HG02610 (cell line): Measurements from ENCODE around the gene PAPSS1.
A peak's percentile ranks its signal among the peaks of the same experiment; 100 is the strongest.
"Not testable (repeated sequence)": the region's sequence is repeated elsewhere in the genome, so short reads cannot be mapped to it uniquely, and the experiment has no call there.

ENCODE experiments used
- ATAC-seq: cut with Tn5 transposase; IDR thresholded peaks from one replicate; pipeline ENCODE4 v1.9.1; 2021; ENCODE audit warnings: mild to moderate bottlenecking, moderate library complexity; ENCODE audit not compliant: unreplicated experiment

PAPSS1 gene

DNA sequence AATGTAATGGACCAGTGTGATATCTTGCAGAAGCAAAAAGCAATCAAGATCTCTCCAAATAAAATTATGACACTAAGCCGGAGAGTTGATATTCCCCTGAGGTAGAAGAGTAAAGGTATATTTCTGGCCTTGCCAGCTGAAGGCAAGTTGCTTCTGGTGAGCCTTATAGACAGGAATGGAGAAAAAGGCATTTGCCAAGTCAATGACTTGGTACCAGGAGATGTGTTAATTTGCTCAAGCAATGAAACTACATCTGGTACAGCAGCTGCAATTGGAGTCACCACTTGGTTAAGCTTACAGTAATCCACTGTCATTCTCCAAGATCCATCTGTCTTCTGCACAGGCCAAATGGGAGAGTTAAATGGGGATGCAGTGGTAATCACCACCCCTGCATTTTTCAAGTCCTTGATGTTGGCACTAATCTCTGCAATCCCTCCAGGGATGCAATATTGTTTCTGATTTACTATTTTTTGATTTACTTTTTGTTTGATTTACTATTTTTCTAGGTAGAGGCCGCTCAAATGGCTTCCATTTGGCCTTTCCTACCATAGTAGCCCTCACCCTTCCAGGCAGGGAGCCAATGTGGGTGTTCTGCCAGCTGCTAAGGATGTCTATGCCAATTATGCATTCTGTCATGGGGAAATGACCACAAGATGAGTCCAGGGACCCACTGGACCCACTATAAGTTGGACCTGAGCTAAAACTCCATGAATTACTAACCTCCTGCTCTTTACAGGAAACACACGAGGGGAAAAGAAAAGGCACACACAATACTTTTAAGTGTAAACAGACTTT, 6.3 kb upstream of the PAPSS1 start:
- ATAC-seq = not testable (repeated sequence)

DNA sequence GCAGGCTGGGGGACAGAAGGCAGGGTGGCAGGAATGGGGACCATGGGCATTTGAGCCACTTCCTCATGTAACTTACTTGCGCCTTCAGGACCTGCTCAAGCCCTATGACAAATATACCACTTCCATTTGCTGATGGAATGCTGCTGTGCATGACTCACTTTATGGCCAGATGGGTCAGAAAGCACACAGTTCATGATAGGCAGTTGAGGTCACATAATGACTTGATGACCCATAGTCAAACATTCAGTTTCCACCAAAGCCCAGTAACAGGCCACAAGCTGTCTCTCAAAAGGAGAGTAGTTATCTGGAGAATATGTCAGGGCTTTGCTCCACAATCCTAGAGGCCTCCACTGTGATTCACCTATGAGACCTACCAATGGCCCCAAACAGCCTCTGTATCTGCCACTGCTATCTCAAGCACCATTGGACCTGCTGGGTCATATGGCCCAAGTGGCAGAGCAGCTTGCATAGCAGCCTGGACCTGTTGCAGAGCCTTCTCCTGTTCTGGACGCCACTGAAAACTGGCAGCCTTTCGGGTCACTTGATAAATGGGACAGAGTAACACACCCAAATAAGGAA, 5.3 kb upstream of the PAPSS1 start:
- ATAC-seq = no peak

DNA sequence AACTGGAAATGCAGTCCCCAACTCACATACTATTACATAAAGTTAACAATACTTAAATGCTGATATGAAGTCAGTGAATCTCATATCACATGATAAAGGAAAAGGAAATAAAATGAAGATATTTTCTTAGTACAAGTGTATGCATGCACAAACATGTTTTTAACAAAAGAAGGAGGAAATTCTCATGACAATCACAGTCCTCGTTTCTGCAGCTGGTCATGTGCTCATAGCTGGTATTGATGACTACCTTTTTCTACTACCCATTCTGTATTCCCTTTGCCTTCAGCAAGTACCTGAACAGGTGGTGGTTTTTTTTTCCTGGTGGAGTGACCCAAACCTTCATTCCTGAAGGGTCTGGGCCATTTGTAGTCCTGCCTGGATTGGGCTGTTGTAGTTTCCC, 3.3 kb upstream of the PAPSS1 start:
- ATAC-seq = not testable (repeated sequence)

DNA sequence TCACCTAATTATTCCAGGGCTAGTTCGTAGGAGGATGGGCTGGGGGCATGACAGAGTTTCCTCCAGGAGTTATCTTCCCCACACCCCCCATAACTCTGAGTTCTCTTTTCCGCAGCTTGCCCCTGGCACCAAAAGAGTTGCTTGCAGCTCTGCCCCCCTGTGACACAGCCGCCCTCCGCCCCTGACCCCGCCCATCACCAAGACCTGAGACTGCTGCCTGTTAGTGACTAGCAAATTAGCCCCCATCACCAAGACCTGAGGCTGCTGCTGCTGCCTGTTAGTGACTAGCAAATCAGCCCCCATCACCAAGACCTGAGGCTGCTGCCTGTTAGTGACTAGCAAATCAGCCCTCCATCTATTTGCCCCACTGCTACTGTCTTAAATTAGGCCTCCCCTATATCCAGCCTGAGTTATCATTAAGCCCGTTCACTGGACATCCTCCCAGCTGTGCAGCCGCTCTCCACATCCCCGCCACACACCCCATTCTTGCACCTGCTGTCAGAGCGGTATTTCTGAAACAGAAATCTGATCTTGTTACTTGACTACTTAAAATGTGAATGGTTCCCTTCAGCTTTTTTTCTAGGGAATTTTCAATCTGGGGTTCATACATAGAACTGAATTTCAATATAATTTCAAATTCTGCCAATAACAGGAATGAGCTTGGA, 1.5 kb upstream of the PAPSS1 start:
- no peak for ATAC-seq

DNA sequence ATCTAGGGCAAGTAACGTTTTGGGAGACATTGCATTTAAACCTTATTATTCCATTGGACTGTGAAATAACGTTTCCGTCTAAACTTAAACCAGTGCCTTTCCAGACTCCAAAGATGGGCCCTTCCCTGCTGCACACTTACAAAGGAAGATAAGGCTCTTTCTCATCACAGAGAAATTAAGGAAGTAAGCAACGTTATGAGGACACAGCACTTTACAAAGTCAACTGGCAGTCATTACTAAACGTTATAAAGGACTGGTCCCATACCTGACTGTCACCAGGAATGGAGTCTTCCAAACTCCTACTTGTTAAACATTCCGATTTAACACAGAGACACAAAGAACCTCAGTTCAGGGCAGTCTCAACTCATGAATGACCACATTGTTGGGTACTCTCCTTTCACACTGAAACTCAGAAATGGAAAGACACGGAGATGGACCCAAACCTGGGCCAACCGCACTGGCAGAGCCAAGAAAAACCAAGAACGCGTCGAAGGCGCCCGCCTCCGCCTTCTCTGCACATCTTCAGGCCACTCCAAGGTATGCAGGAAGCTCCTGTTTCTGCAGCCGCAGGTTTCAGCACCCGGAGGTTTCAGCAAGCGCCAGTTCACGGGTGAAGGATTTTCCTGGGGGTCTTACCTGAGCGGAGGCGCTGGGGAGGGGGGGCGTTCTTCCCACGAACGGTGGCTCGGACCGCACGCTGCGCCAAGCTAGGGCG, 670 bp downstream of the PAPSS1 start:
- ATAC-seq = peak; percentile 4

DNA sequence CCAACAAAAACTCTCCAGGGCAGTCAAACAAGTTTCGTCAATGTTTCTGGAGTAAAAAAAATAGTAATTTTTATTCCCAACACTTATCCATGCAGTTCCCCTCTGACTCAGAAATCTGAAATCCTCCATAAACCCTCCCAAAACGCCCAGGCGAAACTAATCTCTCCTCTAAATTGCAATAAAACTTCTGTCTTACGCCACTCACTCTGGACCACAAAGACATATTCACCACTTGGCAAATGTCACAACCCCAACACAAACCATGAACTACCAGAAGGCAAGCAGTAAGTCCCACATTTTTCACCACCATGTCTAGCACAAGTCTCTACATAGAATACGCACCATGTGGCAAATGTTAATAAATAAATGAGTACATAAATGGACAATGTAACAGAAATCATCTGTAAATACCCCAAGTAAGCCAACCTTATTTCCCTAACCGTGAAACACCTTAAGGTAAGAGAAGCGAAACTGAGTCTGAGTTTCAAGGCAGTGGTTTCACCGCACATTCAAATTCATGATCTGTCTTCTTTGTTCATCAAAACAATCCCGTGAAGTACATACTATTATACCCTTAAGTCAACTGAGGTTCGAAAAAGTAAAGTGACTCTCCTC, 1.6 kb downstream of the PAPSS1 start:
- ATAC-seq = peak; percentile 13

DNA sequence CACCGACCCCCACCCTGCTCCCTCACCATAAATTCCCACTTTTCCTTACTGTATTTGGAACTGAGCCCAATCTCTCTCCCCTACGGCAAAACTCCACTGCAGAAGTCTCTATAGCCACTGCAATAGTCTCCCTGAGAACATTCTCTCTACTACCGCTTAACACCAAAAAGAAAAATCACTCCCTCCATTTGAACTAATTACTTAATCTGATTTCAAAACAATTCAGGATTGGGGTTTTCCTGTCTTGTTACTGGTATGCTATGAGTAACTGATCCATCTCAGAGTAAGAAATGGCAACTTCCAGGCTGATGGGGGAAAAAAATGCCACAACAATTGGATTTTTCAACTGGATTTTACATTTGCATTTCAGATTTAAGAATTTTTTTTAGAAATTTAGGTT, 5.8 kb downstream of the PAPSS1 start:
- ATAC-seq = no peak

DNA sequence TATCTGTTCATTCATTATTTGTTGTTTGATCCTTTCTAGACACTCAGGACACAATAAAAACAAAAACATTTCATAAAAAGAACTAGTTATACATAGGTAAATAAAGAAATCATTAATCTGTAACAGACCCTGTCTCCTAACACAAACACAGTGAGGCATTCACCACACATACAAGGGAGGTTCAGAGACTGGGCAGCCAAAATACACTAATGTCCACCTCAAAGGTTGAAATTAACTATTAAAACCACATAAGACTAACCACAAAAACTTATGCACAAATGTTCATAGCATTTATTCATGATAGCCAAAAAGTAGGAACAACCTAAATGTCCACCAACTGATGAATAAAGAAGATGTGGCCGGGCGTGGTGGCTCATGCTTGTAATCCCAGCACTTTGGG, 7.8 kb downstream of the PAPSS1 start:
- ATAC-seq = no peak

DNA sequence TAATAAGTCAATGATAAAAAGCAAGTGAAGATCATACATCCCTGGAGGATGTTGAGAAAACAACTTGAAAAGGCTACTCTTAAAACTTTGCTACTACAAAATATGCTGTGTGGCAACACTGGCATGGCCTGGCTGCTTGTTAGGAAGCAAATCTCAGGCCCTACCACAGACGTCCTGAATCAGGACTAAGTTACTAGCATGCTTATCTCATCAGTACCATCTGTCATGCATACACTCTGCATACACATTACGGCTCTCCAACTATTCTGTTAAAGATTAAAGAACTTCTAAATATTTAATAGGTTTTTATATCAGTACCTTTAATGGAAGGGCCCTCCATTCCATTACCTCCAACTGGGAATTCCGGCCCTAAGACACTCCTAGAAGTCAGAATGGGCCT, 8.2 kb downstream of the PAPSS1 start:
- ATAC-seq = no peak

DNA sequence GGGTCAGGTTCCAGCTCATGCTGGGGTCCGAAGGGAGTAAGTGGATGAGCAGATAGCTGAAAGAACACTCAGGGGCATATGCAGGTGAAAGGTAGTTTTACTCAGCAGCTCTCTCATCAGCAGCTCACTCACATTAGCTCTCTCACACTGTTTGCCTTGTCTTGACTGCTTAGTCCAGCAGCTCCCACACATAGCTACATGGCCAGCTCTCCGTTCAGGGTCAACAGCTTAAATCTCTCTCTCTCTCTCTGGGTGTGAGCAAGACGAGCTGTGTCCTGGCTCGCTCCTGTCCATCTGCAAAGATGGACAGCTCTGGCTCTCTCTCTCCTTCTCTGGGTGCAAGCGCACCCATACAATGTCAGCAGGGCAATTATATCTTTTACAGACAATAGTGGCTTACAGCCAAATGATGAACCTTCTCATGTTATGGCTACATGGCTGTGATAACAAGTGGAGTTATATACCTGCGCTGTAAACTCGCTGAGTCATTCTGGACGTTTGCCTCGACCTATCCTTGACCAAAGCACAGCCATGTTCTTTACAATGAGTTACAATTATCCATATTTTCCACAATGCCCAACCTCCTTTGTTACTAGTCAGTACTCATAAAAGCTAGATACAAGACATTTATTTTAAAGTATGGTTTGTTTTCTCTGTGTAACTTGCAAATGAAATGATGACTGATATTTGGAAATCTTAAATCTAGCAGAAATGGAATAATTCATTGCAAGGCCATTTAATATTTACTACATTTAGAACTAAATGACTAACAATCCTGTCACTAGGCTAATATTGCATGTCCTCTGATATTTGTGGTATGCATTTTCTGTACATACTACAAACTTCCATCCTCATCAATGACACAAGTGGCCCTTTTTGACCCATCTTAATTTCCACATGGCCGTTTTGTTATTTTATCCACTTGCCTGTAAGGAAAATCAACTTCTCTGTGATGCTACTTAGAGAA, 9.3 kb downstream of the PAPSS1 start:
- peak; percentile 8 for ATAC-seq

DNA sequence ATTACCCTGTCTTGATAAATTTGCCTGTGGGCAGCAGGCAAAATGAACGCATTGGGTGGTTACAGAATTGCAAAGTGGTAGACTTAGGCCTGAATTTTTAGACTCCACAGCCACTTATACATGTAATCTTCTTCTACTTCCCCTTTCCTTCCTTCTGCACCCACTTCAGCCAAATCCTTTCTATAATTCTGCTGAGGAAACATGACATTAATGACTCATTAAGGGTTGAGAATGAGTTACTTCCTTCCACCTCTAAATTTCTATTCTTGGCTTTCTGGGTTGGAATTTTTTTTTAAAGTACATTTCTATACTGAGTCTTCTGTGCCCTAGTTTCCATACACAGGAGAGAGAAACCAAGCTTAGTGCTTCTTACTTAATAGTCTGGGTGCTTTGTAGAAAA, 10.1 kb downstream of the PAPSS1 start:
- peak; percentile 65 for ATAC-seq

DNA sequence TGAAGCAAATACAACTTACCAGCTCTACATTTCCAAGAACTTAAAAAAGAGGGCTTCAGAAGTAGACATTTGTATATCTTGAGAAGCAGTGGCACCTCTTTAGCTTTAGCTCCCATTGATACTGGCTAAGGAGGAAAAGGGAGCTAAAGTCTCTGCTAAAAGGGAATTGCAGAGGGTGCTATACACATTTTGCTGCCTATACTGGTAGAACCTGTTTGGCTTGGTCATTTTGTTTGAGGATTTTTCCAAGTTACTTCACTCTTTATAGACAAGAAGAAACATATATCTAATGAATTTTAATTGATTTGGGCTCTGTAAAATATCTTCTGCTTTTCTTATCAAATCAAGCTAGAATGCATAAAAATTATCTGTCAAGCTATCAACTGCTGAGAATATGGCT, 11.8 kb downstream of the PAPSS1 start:
- no peak for ATAC-seq

DNA sequence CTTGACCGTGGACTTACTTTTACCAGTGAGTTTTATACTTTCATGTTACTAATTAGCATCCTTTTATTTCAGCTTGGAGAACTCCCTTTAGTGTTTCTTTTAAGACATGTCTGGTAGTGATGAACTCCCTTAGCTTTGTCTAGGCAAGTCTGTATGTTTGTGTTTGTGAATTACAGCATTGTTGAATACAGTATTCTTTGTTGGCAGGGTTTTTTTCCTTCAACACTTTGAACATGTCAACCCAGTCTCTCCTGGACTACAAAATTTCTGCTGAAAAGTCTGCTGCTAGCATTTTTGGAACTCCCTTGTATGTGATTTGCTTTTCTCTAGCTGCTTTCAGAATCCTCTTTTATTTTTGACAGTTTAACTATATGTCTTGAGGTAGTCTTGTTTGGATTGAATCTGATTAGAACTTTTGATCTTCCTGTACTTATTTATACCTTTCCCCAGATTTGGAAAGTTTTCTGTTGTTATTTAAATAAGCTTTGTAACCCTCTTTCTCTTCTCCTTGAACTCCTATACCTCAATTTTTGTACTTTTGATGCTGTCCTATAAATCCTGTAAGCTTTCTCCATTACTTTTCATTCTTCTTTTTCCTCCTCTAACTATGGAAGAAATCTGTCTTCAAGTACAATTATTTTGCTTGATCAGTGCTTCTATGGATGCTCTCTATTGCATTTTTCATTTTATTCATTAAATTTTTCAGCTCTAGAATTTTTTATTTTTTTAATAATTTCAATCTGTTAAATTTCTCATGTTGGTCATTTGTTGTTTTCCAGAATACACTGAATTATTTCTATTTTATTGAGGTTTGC, 14.1 kb downstream of the PAPSS1 start:
- no peak for ATAC-seq

DNA sequence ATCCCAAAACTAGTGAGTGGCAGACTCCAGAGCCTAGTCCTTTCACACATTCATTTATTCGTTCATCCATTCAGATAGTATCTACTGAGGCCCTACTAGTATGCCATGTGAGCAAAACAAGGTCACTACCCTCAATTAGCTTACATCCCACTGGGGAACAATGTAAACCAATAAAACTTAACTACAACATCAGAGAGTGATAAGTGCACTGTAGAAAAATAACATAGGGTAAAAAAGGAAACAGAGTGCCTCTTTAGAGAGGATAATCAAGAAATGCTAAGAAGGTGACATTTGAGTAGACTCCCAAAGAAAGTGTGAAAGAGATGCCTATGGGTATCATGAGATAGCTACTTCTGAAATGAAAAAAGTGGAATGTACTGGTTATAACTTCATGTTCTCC, 18.5 kb downstream of the PAPSS1 start:
- ATAC-seq = no peak

DNA sequence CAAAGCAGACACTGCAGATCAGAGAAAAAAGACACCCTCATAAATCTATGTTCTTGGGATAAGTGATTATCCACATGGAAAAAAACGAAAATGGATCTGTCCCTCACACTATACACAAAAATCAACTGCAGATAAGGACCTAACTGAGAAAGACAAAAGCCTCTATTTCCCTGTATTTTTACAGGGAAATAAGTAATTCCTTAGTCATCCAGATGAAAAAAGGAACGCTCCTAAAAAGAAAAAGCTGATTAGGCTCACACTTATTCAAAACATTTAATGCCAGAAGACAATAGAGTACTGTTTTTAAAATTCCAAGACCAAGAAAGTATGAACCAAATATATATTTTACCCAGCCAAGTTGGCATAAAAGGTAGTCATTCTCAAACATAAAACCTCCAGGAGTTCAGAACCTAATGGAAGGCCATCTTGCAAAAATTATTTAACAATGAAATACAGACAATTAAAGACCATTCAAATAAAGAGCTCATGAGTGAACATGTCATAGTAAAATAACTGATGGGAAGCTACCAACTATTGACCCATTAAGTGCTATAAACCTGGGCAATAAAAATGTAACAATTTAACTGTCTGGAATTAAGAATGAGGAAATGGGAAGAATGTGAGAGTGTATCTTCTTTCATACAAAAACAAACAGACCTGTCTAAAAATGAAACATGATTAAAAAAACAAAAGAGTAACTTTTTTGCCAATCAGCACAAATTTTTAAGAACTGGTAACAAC, 20.4 kb downstream of the PAPSS1 start:
- no peak for ATAC-seq

DNA sequence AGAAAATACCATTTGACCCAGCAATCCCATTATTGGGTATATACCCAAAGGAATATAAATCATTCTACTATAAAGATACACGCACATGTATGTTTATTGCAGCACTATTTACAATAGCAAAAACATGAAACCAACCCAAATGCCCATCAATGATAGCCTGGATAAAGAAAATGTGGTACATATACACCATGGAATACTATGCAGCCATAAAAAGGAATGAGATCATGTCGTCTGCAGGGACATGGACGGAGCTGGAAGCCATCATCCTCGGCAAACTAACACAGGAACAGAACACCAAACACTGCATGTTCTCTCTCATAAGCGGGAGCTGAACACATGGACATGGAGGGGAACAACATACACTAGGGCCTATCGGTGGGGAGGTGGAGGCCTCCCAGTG, 23.8 kb downstream of the PAPSS1 start:
- ATAC-seq = not testable (repeated sequence)

DNA sequence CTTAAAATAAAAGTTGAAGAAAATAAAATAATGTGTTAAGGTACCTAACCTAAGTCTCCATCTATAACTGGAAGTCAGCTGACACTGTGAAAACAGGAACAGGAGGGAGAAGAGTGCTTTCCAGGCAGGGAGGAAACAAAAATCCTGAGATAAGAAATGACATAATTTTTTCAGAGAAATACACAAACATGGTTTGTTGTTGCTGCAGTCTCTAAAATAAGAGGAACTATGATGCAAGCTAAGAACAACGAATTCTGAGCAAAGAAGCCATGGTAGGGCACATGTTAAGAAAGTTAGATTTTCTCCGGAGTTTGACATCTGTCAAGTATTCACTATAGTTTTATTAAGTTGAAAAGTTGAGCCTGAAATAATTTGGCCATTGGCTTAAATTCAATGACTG, 26.9 kb downstream of the PAPSS1 start:
- no peak for ATAC-seq

DNA sequence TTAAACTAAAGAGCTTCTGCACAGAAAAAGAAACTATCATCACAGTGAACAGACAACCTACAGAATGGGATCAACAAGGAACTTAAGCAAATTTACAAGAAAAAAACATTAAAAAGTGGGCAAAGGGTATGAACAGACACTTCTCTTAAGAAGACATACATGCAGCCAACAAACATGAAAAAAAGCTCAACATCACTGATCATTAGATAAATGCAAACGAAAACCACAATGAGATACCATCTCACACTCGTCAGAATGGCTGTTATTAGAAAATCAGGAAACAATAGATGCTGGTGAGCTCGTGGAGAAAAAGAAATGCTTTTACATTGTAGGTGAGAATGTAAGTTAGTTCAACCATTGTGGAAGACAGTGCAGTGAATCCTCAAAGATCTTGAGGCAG, 27.8 kb downstream of the PAPSS1 start:
- no peak for ATAC-seq
